HCT116 (cell line): ENCODE results near the gene PRRX1. TPM values are rescaled to one million over a fixed set of nuclear protein-coding genes. Genes with fewer than 3 reads are reported as not detected.
A peak's percentile ranks its signal among the peaks of the same experiment; 100 is the strongest.

ENCODE experiments used
- ATAC-seq: fragments of 200-7000 bp; cut with Tn5 transposase; 2 replicates; pipeline ENCODE4 v1.9.1; 2020; ENCODE audit warnings: mild to moderate bottlenecking, moderate library complexity
- BruUV-seq: library from RNA; stranded (reverse); fragments of 400-500 nt; replicated peaks from 2 replicates; lab custom pipeline; 2021; lab: Mats Ljungman, UMichigan
- CTCF ChIA-PET: fragments of 300-600 bp; sonication (Branson Sonifier 250); formaldehyde crosslinking; loops from one replicate; lab custom pipeline; 2021; ENCODE audit warnings: antibody characterized with exemption; lab: Charles Lee
- POLR2A ChIA-PET: fragments of 300-600, 350-600 bp; sonication (Branson Sonifier 250); formaldehyde crosslinking; loops from one replicate; lab custom pipeline; 2021; ENCODE audit warnings: antibody characterized with exemption; lab: Charles Lee
- RAD21 ChIA-PET, 2 experiments: fragments of 300-600 bp; sonication (Branson Sonifier 250); formaldehyde crosslinking; loops; one replicate each; lab custom pipeline; 2023; ENCODE audit warnings: low total read pairs in 2 of 2; ENCODE audit not compliant: uncharacterized antibody in 2 of 2, unreplicated experiment in 2 of 2, low non-redundant PET in 1 of 2; lab: Charles Lee
- DNase-seq: peaks from one replicate; pipeline ENCODE4 v3.0.0-alpha.2; 2010; ENCODE audit warnings: low read depth, low spot score
- H2AFZ ChIP-seq: fragments of 200-600 bp; shearing (Covaris generic), sonication (generic); 2 replicates; pipeline ENCODE4 v1.6.1; 2017; ENCODE audit warnings: low read depth, mixed run types, mixed read lengths, antibody characterized with exemption, low read length; ENCODE audit not compliant: poor library complexity, severe bottlenecking
- H3K27ac ChIP-seq: 2 replicates; pipeline ENCODE4 v1.5.1; 2012; ENCODE audit warnings: low read depth, low read length
- H3K27me3 ChIP-seq: fragments of 200-600 bp; sonication (generic); 2 replicates; pipeline ENCODE4 v1.6.1; 2016; ENCODE audit warnings: mixed run types, low read length, mixed read lengths; ENCODE audit not compliant: insufficient read depth
- H3K36me3 ChIP-seq, 2 experiments: fragments of 200-500 bp in 1 of 2; fragments of 200-600 bp in 1 of 2; sonication (Bioruptor generic) in 1 of 2; sonication (generic) in 1 of 2; 2 replicates each; pipeline versions ENCODE4 v1.5.1 to v1.6.1; 2014 to 2016; ENCODE audit warnings: low read length in 2 of 2, inconsistent platforms in 1 of 2, mixed read lengths in 1 of 2, mixed run types in 1 of 2; ENCODE audit not compliant: insufficient read depth in 2 of 2, control insufficient read depth in 1 of 2
- H3K4me1 ChIP-seq, 2 experiments: fragments of 200-600 bp in 1 of 2; sonication (generic) in 1 of 2; 2 replicates each; pipeline versions ENCODE4 v1.5.1 to v1.6.1; 2012 to 2017; ENCODE audit warnings: low read length in 2 of 2, inconsistent platforms in 1 of 2, mild to moderate bottlenecking in 1 of 2, mixed read lengths in 1 of 2, mixed run types in 1 of 2, moderate library complexity in 1 of 2; ENCODE audit not compliant: insufficient read depth in 2 of 2, control insufficient read depth in 1 of 2
- H3K4me2 ChIP-seq: fragments of 200-600 bp; sonication (generic); 2 replicates; pipeline ENCODE4 v1.6.1; 2017; ENCODE audit warnings: mixed run types, low read length, mixed read lengths
- H3K4me3 ChIP-seq, 2 experiments: fragments of 200-600 bp in 1 of 2; sonication (generic) in 1 of 2; replicated peaks in 1 of 2; 2 replicates each; pipeline ENCODE4 v1.5.1; 2011 to 2016; ENCODE audit warnings: low read length in 2 of 2, control low read depth in 1 of 2, low read depth in 1 of 2, mild to moderate bottlenecking in 1 of 2, mixed read lengths in 1 of 2, mixed run types in 1 of 2
- H3K79me2 ChIP-seq: fragments of 200-600 bp; sonication (generic); 2 replicates; pipeline ENCODE4 v1.6.1; 2017; ENCODE audit warnings: mild to moderate bottlenecking, mixed run types, low read length, moderate library complexity, mixed read lengths; ENCODE audit not compliant: insufficient read depth
- H3K9ac ChIP-seq: fragments of 200-600 bp; sonication (generic); 2 replicates; pipeline ENCODE4 v1.6.1; 2016; ENCODE audit warnings: low read length, mixed read lengths
- H3K9me2 ChIP-seq: fragments of 200-600 bp; sonication (generic), shearing (Covaris generic); 2 replicates; pipeline ENCODE4 v1.6.1; 2017; ENCODE audit warnings: mixed run types, mild to moderate bottlenecking, moderate library complexity; ENCODE audit not compliant: insufficient read depth
- H3K9me3 ChIP-seq, 2 experiments: fragments of 200-500 bp in 1 of 2; fragments of 200-600 bp in 1 of 2; sonication (Bioruptor generic) in 1 of 2; sonication (generic) in 1 of 2; 2 replicates each; pipeline ENCODE4 v1.6.1; 2014 to 2017; ENCODE audit warnings: low read length in 2 of 2, mixed read lengths in 2 of 2, inconsistent platforms in 1 of 2, low read depth in 1 of 2, mild to moderate bottlenecking in 1 of 2, mixed run types in 1 of 2, moderate library complexity in 1 of 2; ENCODE audit not compliant: control insufficient read depth in 1 of 2, insufficient read depth in 1 of 2
- H4K20me1 ChIP-seq: fragments of 200-600 bp; sonication (generic), shearing (Covaris generic); 2 replicates; pipeline ENCODE4 v1.6.1; 2017; ENCODE audit warnings: mixed run types, mild to moderate bottlenecking, moderate library complexity; ENCODE audit not compliant: insufficient read depth
- CBX3 ChIP-seq: IDR thresholded peaks from 2 replicates; pipeline ENCODE4 v1.6.1; 2012; ENCODE audit warnings: low read depth
- FOSL1 ChIP-seq: IDR thresholded peaks from 2 replicates; pipeline ENCODE4 v1.6.1; 2012; ENCODE audit warnings: low read depth
- JUND ChIP-seq: IDR thresholded peaks from 2 replicates; pipeline ENCODE4 v1.6.1; 2012
- TCF7L2 ChIP-seq: IDR thresholded peaks from 2 replicates; pipeline ENCODE4 v1.7.0; 2011; ENCODE audit warnings: borderline replicate concordance, inconsistent platforms; ENCODE audit not compliant: insufficient read depth, insufficient read length; ENCODE audit errors: extremely low read depth
- ZNF274 ChIP-seq: fragments of 200-500 bp; sonication (Bioruptor generic); IDR thresholded peaks from 2 replicates; pipeline ENCODE4 v1.6.1; 2014; ENCODE audit warnings: mild to moderate bottlenecking, low read depth, low read length, inconsistent platforms
- intact Hi-C: fragments of 100-400 bp; cut with micrococcal nuclease; formaldehyde crosslinking; loops from 2 replicates; pipeline ENCODE4 v1.10.0; 2022
- total RNA-seq: library from RNA; stranded (reverse); gene quantifications from one replicate; pipeline ENCODE4 v1.2.1, GENCODE V29; 2021; ENCODE audit not compliant: unreplicated experiment
- TF ChIP-seq, protein P1 (sequence below): IDR thresholded peaks from 2 replicates; pipeline ENCODE4 v1.6.1; 2012; ENCODE audit warnings: low read depth
- TF ChIP-seq, protein P2 (sequence below): IDR thresholded peaks from 2 replicates; pipeline ENCODE4 v1.6.1; 2012

The PRRX1 gene
- total RNA-seq, 1 experiment from 2014 or later, result 0.37 TPM

DNA sequence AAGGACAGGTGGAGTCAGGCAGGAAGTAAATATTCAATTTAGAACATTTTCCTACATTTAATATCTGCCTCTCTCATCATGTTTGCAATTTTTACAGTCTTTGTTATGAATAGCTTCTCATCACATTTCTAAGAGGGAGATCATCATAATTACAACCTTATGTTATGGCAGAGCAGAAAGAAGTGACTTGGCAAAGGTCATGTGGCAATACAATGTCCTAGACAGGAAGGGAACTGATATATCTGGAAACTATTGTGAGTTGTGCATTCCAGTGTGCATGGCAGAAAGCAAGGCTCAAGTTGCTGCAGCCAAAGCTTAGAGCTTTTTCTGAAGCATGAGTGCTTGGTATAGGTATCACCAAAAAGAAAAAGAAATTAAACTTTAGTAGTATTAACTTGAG, 43.8 kb upstream of the PRRX1 start:
- H3K36me3 ChIP-seq, result no peaks in the 10 kb centered on the region
- BruUV-seq, result no TSS peak
- H3K27ac ChIP-seq, result no peak overlapping the region
- H3K9me2 ChIP-seq, result no peaks in the 10 kb centered on the region
- no peaks in the 10 kb centered on the region for H3K27me3 ChIP-seq
- no peaks in the 10 kb centered on the region for H3K79me2 ChIP-seq
- CTCF ChIA-PET, result no interaction called here
- TF ChIP-seq, protein P1, sequence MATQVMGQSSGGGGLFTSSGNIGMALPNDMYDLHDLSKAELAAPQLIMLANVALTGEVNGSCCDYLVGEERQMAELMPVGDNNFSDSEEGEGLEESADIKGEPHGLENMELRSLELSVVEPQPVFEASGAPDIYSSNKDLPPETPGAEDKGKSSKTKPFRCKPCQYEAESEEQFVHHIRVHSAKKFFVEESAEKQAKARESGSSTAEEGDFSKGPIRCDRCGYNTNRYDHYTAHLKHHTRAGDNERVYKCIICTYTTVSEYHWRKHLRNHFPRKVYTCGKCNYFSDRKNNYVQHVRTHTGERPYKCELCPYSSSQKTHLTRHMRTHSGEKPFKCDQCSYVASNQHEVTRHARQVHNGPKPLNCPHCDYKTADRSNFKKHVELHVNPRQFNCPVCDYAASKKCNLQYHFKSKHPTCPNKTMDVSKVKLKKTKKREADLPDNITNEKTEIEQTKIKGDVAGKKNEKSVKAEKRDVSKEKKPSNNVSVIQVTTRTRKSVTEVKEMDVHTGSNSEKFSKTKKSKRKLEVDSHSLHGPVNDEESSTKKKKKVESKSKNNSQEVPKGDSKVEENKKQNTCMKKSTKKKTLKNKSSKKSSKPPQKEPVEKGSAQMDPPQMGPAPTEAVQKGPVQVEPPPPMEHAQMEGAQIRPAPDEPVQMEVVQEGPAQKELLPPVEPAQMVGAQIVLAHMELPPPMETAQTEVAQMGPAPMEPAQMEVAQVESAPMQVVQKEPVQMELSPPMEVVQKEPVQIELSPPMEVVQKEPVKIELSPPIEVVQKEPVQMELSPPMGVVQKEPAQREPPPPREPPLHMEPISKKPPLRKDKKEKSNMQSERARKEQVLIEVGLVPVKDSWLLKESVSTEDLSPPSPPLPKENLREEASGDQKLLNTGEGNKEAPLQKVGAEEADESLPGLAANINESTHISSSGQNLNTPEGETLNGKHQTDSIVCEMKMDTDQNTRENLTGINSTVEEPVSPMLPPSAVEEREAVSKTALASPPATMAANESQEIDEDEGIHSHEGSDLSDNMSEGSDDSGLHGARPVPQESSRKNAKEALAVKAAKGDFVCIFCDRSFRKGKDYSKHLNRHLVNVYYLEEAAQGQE, result no peak
- no peak for TF ChIP-seq ZNF274
- TF ChIP-seq, all 23 proteins: peak for 0
- Histone ChIP-seq H2AFZ (peak overlapping the region; percentile 16), H3K4me2 (no peak overlapping the region), H3K4me3 (no peak overlapping the region), H4K20me1 (no peaks in the 10 kb centered on the region), H3K4me1 (peaks cover 0 to 11% of the 10 kb centered on the region in 2 experiments; a peak in 1 of 4 replicates), H3K9me3 (no peaks in the 10 kb centered on the region), H3K9ac (no peak overlapping the region)
- intact Hi-C loops, result no loop called here
- POLR2A ChIA-PET, result no interaction called here
- RAD21 ChIA-PET, result no interaction called here
- ATAC-seq (no peak), DNase-seq (no peak)

DNA sequence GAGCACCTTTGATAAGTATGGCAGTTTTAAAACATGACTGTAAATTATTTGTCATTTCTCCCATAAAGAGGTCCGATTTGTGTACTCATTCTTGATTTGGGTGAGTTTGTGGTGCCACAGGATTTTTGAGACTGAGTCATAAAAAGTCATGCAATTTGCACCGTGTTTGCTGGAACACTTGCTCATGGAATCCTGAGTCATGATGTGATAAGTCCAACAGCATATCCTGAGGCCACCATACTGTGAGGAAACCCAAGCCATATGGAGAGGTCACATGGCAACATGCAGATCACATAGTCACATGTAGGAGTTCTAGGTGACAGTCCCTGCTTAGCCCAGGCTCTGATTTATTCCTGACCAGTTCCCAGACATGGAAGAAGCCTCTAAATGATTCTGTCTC, 40.8 kb upstream of the PRRX1 start:
- no peaks in the 10 kb centered on the region for H4K20me1 ChIP-seq
- CTCF ChIA-PET, result no interaction called here
- H3K4me1 ChIP-seq, result peaks cover 0 to 11% of the 10 kb centered on the region in 2 experiments; a peak in 1 of 4 replicates
- no peaks in the 10 kb centered on the region for H3K9me3 ChIP-seq
- no peak overlapping the region for H3K27ac ChIP-seq
- H3K79me2 ChIP-seq, result no peaks in the 10 kb centered on the region
- POLR2A ChIA-PET, result no interaction called here
- 0 out of 2 replicates have a peak, but pooled peaks have one; percentile 19 for TF ChIP-seq JUND
- TF ChIP-seq, protein P2, sequence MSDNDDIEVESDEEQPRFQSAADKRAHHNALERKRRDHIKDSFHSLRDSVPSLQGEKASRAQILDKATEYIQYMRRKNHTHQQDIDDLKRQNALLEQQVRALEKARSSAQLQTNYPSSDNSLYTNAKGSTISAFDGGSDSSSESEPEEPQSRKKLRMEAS, result 0 out of 2 replicates have a peak, but pooled peaks have one; percentile 31
- peak; percentile 32; the same call in 1 of the 2 replicates for TF ChIP-seq FOSL1
- TF ChIP-seq TCF7L2, result no peak
- peak; percentile 46; the same call in 1 of the 2 replicates for TF ChIP-seq CBX3
- no peak overlapping the region for H3K4me3 ChIP-seq
- no peaks in the 10 kb centered on the region for H3K27me3 ChIP-seq
- H3K9ac ChIP-seq, result no peak overlapping the region
- intact Hi-C loops, result no loop called here
- H3K4me2 ChIP-seq, result no peak overlapping the region
- H3K36me3 ChIP-seq, result no peaks in the 10 kb centered on the region
- RAD21 ChIA-PET, result no interaction called here
- no peaks in the 10 kb centered on the region for H3K9me2 ChIP-seq
- no TSS peak for BruUV-seq
- DNase-seq, result peak; percentile 16
- no peak for ATAC-seq
- H2AFZ ChIP-seq, result no peak overlapping the region
